Measurements from ENCODE around the gene PTPA.

DNA sequence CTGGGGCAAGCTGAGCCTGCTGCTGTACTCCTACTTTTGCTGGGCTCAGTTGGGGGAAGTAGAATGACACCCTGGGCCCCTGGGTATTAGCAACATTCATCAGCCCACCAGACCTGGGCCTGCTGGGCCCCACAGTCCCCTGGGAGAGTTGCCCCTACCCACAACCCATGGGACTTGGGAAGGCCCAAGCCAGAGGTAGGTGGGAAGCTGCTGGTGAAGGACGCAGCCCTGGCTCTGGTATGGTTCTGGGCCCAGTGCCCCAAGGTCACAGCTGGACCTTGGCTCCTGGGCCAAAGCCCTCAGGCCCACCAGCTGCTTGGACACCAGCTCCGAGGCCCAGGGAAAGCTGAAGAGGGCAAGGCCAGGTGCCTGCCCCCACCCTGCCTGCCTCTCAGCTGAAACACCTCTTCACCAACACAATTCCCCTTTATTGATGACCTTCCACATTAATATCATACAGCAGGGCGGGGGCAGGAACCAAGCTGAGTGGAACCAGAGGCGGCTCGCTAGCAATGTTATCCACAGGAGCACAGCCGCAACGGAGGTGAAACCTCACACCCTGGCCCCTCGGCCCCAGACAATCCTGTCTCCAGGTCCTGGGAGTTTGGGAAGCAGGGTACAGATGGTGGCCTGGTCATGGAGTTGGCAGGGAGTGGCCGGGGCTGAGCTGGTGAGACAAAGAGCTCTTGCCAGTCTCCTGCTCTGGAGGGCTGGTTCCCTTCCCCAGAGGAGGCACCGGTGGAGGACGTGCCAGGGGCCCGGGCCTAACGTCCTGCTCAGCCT lies 16.6 kb upstream of the PTPA start:
- TF ChIP-seq CTCF (IDR thresholded peaks at IDR 0.05) (no peak), ZFX (IDR thresholded peaks at IDR 0.05; ENCODE audit: borderline replicate concordance) (no peak)
